ENCODE data around the gene OBSCN.

Gene OBSCN

DNA sequence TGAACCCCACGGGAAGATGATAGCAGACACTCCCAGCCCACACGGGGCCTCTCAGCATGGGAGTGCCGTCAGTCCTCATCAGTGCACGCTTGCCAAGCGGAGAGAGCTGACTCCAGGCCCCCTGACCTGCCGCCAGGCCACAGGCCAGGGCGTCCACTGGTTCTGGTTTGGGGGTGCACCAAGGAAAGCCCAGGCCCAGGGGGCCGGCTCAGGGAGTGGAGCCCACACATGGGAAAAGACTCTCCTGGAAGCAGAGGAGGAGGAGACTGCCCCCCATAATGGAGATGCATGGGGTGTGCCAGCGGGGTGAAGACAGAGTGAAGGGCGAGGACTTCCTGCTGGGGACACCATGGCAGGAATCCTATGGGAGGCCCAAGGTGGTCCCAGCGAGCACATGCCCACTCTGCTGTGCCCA, 192.4 kb downstream of the OBSCN start:
- Histone ChIP-seq H3K27ac (replicated peaks) (no peak overlapping the region), H3K4me3 (replicated peaks; ENCODE audit: insufficient read depth, low read length) (no peak overlapping the region), H3K27me3 (ENCODE audit: insufficient read depth, poor library complexity, severe bottlenecking) (no peaks in the 10 kb centered on the region)
- TF ChIP-seq, protein P1, sequence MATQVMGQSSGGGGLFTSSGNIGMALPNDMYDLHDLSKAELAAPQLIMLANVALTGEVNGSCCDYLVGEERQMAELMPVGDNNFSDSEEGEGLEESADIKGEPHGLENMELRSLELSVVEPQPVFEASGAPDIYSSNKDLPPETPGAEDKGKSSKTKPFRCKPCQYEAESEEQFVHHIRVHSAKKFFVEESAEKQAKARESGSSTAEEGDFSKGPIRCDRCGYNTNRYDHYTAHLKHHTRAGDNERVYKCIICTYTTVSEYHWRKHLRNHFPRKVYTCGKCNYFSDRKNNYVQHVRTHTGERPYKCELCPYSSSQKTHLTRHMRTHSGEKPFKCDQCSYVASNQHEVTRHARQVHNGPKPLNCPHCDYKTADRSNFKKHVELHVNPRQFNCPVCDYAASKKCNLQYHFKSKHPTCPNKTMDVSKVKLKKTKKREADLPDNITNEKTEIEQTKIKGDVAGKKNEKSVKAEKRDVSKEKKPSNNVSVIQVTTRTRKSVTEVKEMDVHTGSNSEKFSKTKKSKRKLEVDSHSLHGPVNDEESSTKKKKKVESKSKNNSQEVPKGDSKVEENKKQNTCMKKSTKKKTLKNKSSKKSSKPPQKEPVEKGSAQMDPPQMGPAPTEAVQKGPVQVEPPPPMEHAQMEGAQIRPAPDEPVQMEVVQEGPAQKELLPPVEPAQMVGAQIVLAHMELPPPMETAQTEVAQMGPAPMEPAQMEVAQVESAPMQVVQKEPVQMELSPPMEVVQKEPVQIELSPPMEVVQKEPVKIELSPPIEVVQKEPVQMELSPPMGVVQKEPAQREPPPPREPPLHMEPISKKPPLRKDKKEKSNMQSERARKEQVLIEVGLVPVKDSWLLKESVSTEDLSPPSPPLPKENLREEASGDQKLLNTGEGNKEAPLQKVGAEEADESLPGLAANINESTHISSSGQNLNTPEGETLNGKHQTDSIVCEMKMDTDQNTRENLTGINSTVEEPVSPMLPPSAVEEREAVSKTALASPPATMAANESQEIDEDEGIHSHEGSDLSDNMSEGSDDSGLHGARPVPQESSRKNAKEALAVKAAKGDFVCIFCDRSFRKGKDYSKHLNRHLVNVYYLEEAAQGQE (IDR thresholded peaks at IDR 0.05; ENCODE audit: insufficient replicate concordance, low read depth), result no peak
- TF ChIP-seq, protein P2, sequence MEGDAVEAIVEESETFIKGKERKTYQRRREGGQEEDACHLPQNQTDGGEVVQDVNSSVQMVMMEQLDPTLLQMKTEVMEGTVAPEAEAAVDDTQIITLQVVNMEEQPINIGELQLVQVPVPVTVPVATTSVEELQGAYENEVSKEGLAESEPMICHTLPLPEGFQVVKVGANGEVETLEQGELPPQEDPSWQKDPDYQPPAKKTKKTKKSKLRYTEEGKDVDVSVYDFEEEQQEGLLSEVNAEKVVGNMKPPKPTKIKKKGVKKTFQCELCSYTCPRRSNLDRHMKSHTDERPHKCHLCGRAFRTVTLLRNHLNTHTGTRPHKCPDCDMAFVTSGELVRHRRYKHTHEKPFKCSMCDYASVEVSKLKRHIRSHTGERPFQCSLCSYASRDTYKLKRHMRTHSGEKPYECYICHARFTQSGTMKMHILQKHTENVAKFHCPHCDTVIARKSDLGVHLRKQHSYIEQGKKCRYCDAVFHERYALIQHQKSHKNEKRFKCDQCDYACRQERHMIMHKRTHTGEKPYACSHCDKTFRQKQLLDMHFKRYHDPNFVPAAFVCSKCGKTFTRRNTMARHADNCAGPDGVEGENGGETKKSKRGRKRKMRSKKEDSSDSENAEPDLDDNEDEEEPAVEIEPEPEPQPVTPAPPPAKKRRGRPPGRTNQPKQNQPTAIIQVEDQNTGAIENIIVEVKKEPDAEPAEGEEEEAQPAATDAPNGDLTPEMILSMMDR (IDR thresholded peaks at IDR 0.05; ENCODE audit: insufficient read depth, low read length), result no peak
- DNase-seq (ENCODE audit: low read depth in 1 of 2, low spot score in 1 of 2), result no peak

DNA sequence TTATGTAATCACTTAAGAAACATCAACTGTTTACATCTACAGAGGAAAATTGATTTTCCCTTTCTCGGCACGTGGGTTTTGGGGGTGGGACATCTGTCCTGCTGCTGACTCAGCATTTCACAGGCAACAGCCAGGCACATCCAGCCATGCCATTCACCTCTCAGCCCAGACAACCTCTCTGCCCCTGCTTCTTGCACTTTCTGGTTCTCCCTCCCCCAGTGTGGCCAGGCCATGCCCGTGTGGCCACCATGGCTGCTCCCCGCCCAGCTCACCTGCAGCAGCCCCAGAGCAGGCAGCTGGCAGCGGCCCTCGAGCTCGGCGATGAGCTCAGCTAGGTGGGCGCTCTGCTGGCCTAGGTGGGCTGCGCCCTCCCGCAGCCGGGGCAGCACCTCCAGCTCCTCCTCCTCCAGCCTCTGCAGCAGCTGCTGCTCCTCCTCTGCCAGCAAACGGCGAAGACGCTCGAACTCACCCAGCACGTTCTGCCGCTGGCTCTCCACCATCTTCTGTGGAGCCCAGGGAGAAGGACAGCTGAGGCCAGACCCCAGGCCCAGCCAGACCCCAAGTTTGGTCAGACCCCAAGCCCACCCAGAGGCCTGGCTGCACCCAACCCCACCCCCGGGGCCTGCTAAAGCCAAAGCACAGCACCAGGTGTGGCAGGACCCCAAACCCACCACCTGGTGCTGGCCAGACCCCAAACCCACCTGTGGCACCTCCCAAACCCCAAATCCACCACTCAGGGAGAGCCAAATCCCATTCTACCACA, 193.0 kb downstream of the OBSCN start:
- H3K4me3 ChIP-seq (replicated peaks; ENCODE audit: insufficient read depth, low read length), result no peak overlapping the region
- TF ChIP-seq POLR2AphosphoS5 (IDR thresholded peaks at IDR 0.05; ENCODE audit: low read depth), result no peak
- TF ChIP-seq, protein P1 (IDR thresholded peaks at IDR 0.05; ENCODE audit: insufficient replicate concordance, low read depth), result no peak
- TF ChIP-seq SPI1 (IDR thresholded peaks at IDR 0.05; ENCODE audit: borderline replicate concordance, low read depth), result no peak
- TF ChIP-seq, protein P2 (IDR thresholded peaks at IDR 0.05; ENCODE audit: insufficient read depth, low read length), result no peak
- TF ChIP-seq GABPA (IDR thresholded peaks at IDR 0.05; ENCODE audit: low read depth), result no peak
- no peak for DNase-seq (ENCODE audit: low read depth in 1 of 2, low spot score in 1 of 2)
- H3K27me3 ChIP-seq (ENCODE audit: insufficient read depth, poor library complexity, severe bottlenecking), result no peaks in the 10 kb centered on the region
- H3K27ac ChIP-seq (replicated peaks), result no peak overlapping the region

DNA sequence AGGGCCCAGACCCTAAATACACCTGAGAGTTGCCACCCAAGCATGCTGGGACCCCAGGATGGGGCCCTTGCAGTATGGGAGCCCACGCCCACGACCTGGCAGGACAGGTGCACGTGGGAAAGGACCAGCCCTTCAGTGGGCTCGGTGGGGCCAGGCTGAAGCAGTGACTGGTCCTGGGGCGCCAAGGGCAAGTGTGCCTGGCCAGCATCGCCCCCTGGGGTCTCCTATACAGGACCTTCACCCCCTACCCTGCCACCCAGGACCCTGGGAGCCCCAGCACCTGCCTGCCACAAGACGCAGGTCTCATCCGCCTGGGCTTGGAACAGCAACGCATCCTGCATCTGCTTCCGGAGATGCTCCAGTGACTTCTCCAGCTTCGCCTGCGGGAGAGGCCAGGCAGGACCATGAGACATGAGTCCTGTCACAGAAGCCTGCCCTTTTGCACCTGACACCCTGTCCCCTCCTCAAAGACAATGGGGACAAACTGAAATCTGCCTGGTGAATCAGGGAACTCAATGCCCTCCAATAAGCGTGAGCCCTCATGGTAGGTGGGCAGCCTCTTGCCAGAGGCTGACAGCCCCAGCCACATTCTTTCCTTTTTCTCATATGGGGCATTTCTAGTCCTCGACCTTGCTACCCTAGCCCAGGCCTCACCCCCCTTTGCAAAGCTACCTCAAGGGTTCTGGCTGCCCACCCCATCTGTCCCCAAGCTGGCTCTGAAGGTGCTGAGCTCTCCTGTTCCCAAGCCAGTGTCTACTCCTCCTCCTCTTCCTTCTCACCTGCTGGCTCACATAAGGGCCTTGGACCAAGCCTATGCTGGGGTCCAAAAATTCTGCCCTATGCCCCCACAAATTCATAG, 194.2 kb downstream of the OBSCN start:
- TF ChIP-seq, protein P2 (IDR thresholded peaks at IDR 0.05; ENCODE audit: insufficient read depth, low read length), result no peak
- TF ChIP-seq POLR2AphosphoS5 (IDR thresholded peaks at IDR 0.05; ENCODE audit: low read depth), result no peak
- TF ChIP-seq GABPA (IDR thresholded peaks at IDR 0.05; ENCODE audit: low read depth), result no peak
- no peak for TF ChIP-seq SPI1 (IDR thresholded peaks at IDR 0.05; ENCODE audit: borderline replicate concordance, low read depth)
- TF ChIP-seq, protein P1 (IDR thresholded peaks at IDR 0.05; ENCODE audit: insufficient replicate concordance, low read depth), result no peak
- Histone ChIP-seq H3K4me3 (replicated peaks; ENCODE audit: insufficient read depth, low read length) (no peak overlapping the region), H3K27me3 (ENCODE audit: insufficient read depth, poor library complexity, severe bottlenecking) (no peaks in the 10 kb centered on the region), H3K27ac (replicated peaks) (no peak overlapping the region)
- DNase-seq (ENCODE audit: low read depth in 1 of 2, low spot score in 1 of 2), result no peak

Data from HL-60 (cell line).